ENCODE measurements around the gene SLC9C2. TPM values are rescaled to one million over a fixed set of nuclear protein-coding genes. Genes with fewer than 3 reads are reported as not detected.

Gene SLC9C2
- total RNA-seq, 1 experiment from 2014 or later = not detected

- Histone ChIP-seq H3K18ac (ENCODE audit: insufficient read length, low read depth, low read length) (no peak overlapping the region), H3K23me2 (ENCODE audit: insufficient read length, low read depth, low read length, poor library complexity, severe bottlenecking) (no peaks in the 10 kb centered on the region), H3T11ph (ENCODE audit: low read length) (no peak overlapping the region), H2BK20ac (ENCODE audit: low read depth, low read length, poor library complexity, severe bottlenecking) (no peak overlapping the region), H3K79me1 (ENCODE audit: insufficient read depth, low read depth, low read length, poor library complexity, severe bottlenecking) (no peaks in the 10 kb centered on the region), H3K4ac (ENCODE audit: low read depth, low read length) (no peak overlapping the region), H3K27ac (ENCODE audit: insufficient read length, low read depth, low read length) (no peak overlapping the region), H3K23ac (ENCODE audit: insufficient read length, low read depth, low read length) (no peak overlapping the region), H3K56ac (ENCODE audit: insufficient read length, low read depth, low read length) (no peak overlapping the region), H2AK5ac (ENCODE audit: insufficient read length, low read length) (no peak overlapping the region), H2BK15ac (ENCODE audit: low read depth, low read length) (no peak overlapping the region), H2AFZ (ENCODE audit: low read length) (peak overlapping the region; percentile 8), H3K79me2 (ENCODE audit: insufficient read depth, low read length) (no peaks in the 10 kb centered on the region), H3K4me1 (ENCODE audit: insufficient read depth, low read length) (no peaks in the 10 kb centered on the region), H2BK120ac (ENCODE audit: low read depth, low read length, poor library complexity, severe bottlenecking) (no peak overlapping the region), H3K9me3 (ENCODE audit: control insufficient read depth, low read depth, low read length) (no peaks in the 10 kb centered on the region), H3K27me3 (ENCODE audit: insufficient read depth, low read length) (no peaks in the 10 kb centered on the region), H3K14ac (ENCODE audit: insufficient read depth, low read length) (peak overlapping the region; percentile 75; the same call in 1 of the 2 replicates), H3K4me2 (ENCODE audit: insufficient read depth, insufficient read length, low read length) (no peak overlapping the region), H4K20me1 (ENCODE audit: control insufficient read depth, insufficient read depth, insufficient read length) (no peaks in the 10 kb centered on the region), H3K9ac (ENCODE audit: extremely low read depth, insufficient read length, low read length) (no peak overlapping the region), H4K5ac (ENCODE audit: insufficient read length, low read depth, low read length) (no peak overlapping the region), H4K8ac (replicated peaks; ENCODE audit: insufficient read length, low read depth, low read length) (no peak overlapping the region), H4K91ac (ENCODE audit: insufficient read length, low read depth, low read length) (no peak overlapping the region), H2BK5ac (ENCODE audit: insufficient read length, low read length) (no peak overlapping the region), H2BK12ac (ENCODE audit: insufficient read length, low read depth, low read length) (no peak overlapping the region)
- Mint-ChIP-seq H3K9me3 (no peaks in the 10 kb centered on the region), H3K27ac (no peak overlapping the region), H3K4me1 (no peaks in the 10 kb centered on the region), H3K27me3 (ENCODE audit: low read depth) (no peaks in the 10 kb centered on the region), H3K4me3 (no peak overlapping the region), H3K36me3 (ENCODE audit: insufficient read depth in 1 of 3, low read depth in 3 of 3) (no peaks in the 10 kb centered on the region)
- WGBS (ENCODE audit: extremely low coverage, insufficient read length, low lambda C conversion rate) = no CpG with 5 or more reads among the region's 6 CpGs
- no peak for DNase-seq
- TF ChIP-seq, protein P1, sequence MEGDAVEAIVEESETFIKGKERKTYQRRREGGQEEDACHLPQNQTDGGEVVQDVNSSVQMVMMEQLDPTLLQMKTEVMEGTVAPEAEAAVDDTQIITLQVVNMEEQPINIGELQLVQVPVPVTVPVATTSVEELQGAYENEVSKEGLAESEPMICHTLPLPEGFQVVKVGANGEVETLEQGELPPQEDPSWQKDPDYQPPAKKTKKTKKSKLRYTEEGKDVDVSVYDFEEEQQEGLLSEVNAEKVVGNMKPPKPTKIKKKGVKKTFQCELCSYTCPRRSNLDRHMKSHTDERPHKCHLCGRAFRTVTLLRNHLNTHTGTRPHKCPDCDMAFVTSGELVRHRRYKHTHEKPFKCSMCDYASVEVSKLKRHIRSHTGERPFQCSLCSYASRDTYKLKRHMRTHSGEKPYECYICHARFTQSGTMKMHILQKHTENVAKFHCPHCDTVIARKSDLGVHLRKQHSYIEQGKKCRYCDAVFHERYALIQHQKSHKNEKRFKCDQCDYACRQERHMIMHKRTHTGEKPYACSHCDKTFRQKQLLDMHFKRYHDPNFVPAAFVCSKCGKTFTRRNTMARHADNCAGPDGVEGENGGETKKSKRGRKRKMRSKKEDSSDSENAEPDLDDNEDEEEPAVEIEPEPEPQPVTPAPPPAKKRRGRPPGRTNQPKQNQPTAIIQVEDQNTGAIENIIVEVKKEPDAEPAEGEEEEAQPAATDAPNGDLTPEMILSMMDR (conservative IDR thresholded peaks at IDR 0.05) = no peak
Measured at GRCh38 chr1:173554541-173555250, 48.2 kb downstream of the SLC9C2 start.
